ENCODE data around the gene RLN1.

The RLN1 gene

DNA sequence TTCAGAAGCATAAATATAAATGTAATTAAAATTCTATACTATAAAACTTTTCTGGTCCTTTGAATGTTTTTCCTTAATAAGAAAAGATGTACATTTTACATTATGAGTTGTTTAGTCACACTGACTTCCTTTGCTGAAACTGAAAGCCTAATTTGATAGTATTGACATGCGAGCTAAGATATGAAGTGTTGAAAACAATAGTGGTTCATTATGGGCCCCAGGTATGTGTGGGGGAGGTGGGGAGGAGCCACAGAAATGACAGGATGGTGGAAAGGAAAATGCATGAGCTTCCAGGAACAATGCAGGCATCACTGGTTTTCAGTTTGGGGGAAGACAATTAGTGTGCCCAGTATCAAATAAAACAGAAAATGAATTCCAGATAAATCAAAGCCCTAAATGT, 35.4 kb upstream of the RLN1 start:
- H3K4me3 ChIP-seq (ENCODE audit: low read depth, low read length), result no peak overlapping the region
- DNase-seq (ENCODE audit: low read depth, low spot score), result no peak
- no peak for TF ChIP-seq CTCF (IDR thresholded peaks at IDR 0.05; ENCODE audit: low read depth, low read length)
- in situ Hi-C loops (cut with HindIII; ENCODE audit: low sequenced_read_pairs), result no loop called here

DNA sequence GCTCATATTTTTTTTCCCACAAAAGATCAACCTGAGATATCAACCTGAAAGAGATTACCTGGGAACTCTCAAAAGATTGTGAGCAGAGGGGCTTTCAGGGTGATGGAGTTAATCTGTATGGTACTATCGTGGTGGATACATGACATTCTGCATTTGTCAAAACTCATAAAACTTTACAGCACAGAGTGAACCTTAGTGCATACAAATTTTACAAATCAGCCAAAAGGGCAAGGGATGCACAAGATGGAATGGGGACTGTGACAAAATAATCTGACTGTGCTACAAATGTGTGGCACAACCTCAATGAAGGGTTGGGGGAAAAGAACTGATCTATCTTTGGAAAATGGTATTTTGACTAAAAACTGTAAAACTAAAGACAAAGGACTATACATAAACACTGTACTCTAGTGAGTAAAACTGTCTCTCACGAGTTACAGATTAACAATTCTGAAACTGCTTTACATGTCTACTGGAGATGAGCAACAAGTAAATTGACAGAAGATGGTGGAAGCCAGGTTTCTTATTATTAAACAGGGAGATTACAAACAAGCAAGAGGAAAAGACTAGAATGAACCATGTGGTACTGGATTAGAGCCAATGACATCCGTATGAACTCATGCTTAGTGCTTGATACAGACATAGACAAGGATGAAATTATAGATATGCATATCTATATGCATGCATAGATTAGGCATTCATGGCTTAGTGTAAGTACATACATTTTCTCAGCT, 24.8 kb upstream of the RLN1 start:
- TF ChIP-seq CTCF (IDR thresholded peaks at IDR 0.05; ENCODE audit: low read depth, low read length), result no peak
- no peak for DNase-seq (ENCODE audit: low read depth, low spot score)
- H3K4me3 ChIP-seq (ENCODE audit: low read depth, low read length), result no peak overlapping the region
- in situ Hi-C loops (cut with HindIII; ENCODE audit: low sequenced_read_pairs), result no loop called here

DNA sequence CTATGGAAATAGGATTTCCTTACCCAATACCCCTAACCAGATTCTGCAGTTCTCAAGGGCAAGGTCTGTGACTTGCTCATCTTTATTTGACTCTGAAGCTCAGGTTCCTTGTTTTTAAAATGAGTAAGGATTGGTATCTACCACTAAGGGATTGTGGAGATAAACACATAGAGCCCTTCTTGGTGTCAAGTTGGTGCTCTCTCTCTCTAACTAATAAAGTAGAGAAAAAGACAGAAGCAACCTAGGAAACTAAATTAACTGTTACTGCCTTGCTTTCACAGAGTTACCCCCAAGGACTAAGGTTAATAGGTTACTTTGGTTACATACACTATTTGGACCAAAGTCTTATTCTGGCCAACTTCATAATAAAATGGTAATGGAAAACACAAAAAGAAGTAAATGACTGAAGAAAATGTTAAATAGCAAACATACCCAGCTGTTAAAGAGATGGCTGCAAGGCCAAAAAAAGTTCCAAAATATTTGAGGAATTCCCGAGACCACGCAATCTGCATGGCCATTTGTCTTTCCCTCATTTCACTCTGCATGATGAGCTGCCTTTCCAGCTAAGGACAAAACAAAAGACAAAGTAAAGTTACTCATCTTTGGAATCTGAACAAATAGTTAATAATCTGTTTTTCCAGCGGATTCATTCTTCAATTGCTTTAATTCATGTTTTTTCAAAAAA, 21.8 kb upstream of the RLN1 start:
- H3K4me3 ChIP-seq (ENCODE audit: low read depth, low read length), result no peak overlapping the region
- DNase-seq (ENCODE audit: low read depth, low spot score), result no peak
- in situ Hi-C loops (cut with HindIII; ENCODE audit: low sequenced_read_pairs), result no loop called here
- no peak for TF ChIP-seq CTCF (IDR thresholded peaks at IDR 0.05; ENCODE audit: low read depth, low read length)

- DNase-seq (ENCODE audit: low read depth, low spot score), result no peak
- in situ Hi-C loops (cut with HindIII; ENCODE audit: low sequenced_read_pairs), result no loop called here
- no peak overlapping the region for H3K4me3 ChIP-seq (ENCODE audit: low read depth, low read length)
- TF ChIP-seq CTCF (IDR thresholded peaks at IDR 0.05; ENCODE audit: low read depth, low read length), result no peak
Measured at GRCh38 chr9:5360341-5360740, 20.7 kb upstream of the RLN1 start.

DNA sequence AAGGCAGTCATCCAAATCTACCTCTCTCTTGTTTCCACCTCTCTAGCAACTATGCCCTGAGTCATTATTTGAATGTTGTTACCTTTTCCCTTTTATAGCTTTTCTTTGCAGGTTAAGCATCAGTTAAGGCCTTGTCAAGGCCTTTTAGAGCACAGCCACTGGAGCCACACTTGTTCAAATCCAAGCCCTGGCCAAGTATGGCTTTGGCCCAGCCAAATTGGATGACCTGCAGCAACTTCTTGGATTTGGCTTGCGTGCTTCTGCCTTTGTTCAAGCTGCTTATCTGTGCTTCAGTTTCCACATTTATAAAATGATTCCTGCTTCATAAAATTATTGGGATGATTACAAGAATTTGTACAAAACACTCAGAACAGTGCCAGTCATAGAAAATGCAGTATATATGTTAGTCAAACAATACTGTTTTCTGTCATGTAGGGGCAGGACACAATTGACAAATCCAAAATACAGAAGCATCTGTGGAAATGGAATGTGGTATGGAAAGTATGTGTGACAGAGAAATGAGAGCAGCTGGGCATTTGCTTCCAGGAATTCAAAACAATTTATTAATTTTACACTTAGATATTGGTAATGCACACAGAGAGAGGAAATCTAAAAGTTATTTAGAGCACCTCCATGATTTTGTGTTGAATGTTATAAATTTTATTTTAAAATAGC, 17.9 kb upstream of the RLN1 start:
- TF ChIP-seq CTCF (IDR thresholded peaks at IDR 0.05; ENCODE audit: low read depth, low read length), result no peak
- no peak for DNase-seq (ENCODE audit: low read depth, low spot score)
- no peak overlapping the region for H3K4me3 ChIP-seq (ENCODE audit: low read depth, low read length)
- in situ Hi-C loops (cut with HindIII; ENCODE audit: low sequenced_read_pairs), result no loop called here

- no peak for TF ChIP-seq CTCF (IDR thresholded peaks at IDR 0.05; ENCODE audit: low read depth, low read length)
- H3K4me3 ChIP-seq (ENCODE audit: low read depth, low read length), result no peak overlapping the region
- in situ Hi-C loops (cut with HindIII; ENCODE audit: low sequenced_read_pairs), result no loop called here
- no peak for DNase-seq (ENCODE audit: low read depth, low spot score)
Measured at GRCh38 chr9:5355817-5356216, 16.1 kb upstream of the RLN1 start.
